Neural progenitor cell (in vitro differentiated cells): ENCODE results near the gene DEPP1. TPM values are rescaled to one million over a fixed set of nuclear protein-coding genes. Genes with fewer than 3 reads are reported as not detected.

Source experiments
- DNase-seq: peaks from one replicate; pipeline ENCODE4 v3.0.0-alpha.2; 2016; ENCODE audit warnings: low spot score
- H2AFZ ChIP-seq: fragments of 200-600 bp; sonication (generic); replicated peaks from 2 replicates; pipeline ENCODE4 v1.6.1; 2016; ENCODE audit warnings: antibody characterized with exemption
- H3F3A ChIP-seq: fragments of 200-600 bp; sonication (generic); 2 replicates; pipeline ENCODE4 v1.6.1; 2016; ENCODE audit warnings: antibody characterized with exemption, low read depth
- H3K27ac ChIP-seq: fragments of 200-600 bp; sonication (generic); 2 replicates; pipeline ENCODE4 v1.5.1; 2016; ENCODE audit warnings: mild to moderate bottlenecking
- H3K27me3 ChIP-seq: fragments of 200-600 bp; sonication (generic); 2 replicates; pipeline ENCODE4 v1.6.1; 2016; ENCODE audit warnings: mild to moderate bottlenecking, moderate library complexity
- H3K36me3 ChIP-seq: fragments of 200-600 bp; sonication (generic); 2 replicates; pipeline ENCODE4 v1.5.1; 2016
- H3K4me1 ChIP-seq: fragments of 200-600 bp; sonication (generic); 2 replicates; pipeline ENCODE4 v1.6.1; 2016; ENCODE audit warnings: mixed run types
- H3K4me2 ChIP-seq: fragments of 200-600 bp; sonication (generic); 2 replicates; pipeline ENCODE4 v1.6.1; 2016
- H3K4me3 ChIP-seq: fragments of 200-600 bp; sonication (generic); 2 replicates; pipeline ENCODE4 v1.5.1; 2016
- H3K79me2 ChIP-seq: fragments of 200-600 bp; sonication (generic); 2 replicates; pipeline ENCODE4 v1.6.1; 2016; ENCODE audit warnings: low read depth
- H3K9ac ChIP-seq: fragments of 200-600 bp; sonication (generic); 2 replicates; pipeline ENCODE4 v1.6.1; 2016
- H3K9me3 ChIP-seq: fragments of 200-600 bp; sonication (generic); 2 replicates; pipeline ENCODE4 v1.5.1; 2016; ENCODE audit warnings: low read depth
- H4K20me1 ChIP-seq: fragments of 200-600 bp; sonication (generic); 2 replicates; pipeline ENCODE4 v1.6.1; 2016; ENCODE audit warnings: low read depth
- H3K27ac Mint-ChIP-seq: 3 replicates; pipeline ENCODE4 v1.8.0; 2021; ENCODE audit warnings: mixed read lengths
- H3K27me3 Mint-ChIP-seq: 2 replicates; pipeline ENCODE4 v1.8.0; 2022; ENCODE audit warnings: low read depth, mild to moderate bottlenecking, inconsistent platforms, moderate library complexity, mixed read lengths; ENCODE audit not compliant: insufficient read depth
- H3K36me3 Mint-ChIP-seq: 3 replicates; pipeline ENCODE4 v1.8.0; 2021; ENCODE audit warnings: mixed read lengths
- H3K4me1 Mint-ChIP-seq: 3 replicates; pipeline ENCODE4 v1.8.0; 2021; ENCODE audit warnings: mixed read lengths
- H3K4me3 Mint-ChIP-seq: 3 replicates; pipeline ENCODE4 v1.8.0; 2021; ENCODE audit warnings: mild to moderate bottlenecking, moderate library complexity, mixed read lengths
- H3K9me3 Mint-ChIP-seq: 3 replicates; pipeline ENCODE4 v1.8.0; 2020; ENCODE audit warnings: mixed read lengths
- CTCF ChIP-seq: fragments of 200-600 bp; sonication (generic); IDR thresholded peaks from 2 replicates; pipeline ENCODE4 v1.5.1; 2017; ENCODE audit warnings: antibody characterized with exemption, mild to moderate bottlenecking
- EZH2 ChIP-seq: fragments of 200-600 bp; sonication (generic); IDR thresholded peaks from 2 replicates; pipeline ENCODE4 v1.6.1; 2017; ENCODE audit warnings: antibody characterized with exemption, mild to moderate bottlenecking, moderate library complexity
- EZH2phosphoT487 ChIP-seq: fragments of 200-600 bp; sonication (generic); IDR thresholded peaks from 2 replicates; pipeline ENCODE4 v1.6.1; 2017; ENCODE audit warnings: antibody characterized with exemption
- total RNA-seq: library from RNA; depleted of rRNA; stranded (reverse); fragments of >200 nt; gene quantifications from 2 replicates; pipeline ENCODE4 v1.2.3, GENCODE V29; 2015; ENCODE audit warnings: low replicate concordance

Gene DEPP1
- total RNA-seq, 1 donor from 2014 or later = not detected

- Histone ChIP-seq H3K36me3 (no peaks in the 10 kb centered on the region), H3K9ac (no peak overlapping the region), H4K20me1 (no peaks in the 10 kb centered on the region), H3K79me2 (no peaks in the 10 kb centered on the region), H3K4me1 (no peaks in the 10 kb centered on the region), H3K9me3 (no peaks in the 10 kb centered on the region), H3K4me2 (no peak overlapping the region), H2AFZ (no peak overlapping the region), H3K4me3 (no peak overlapping the region), H3K27me3 (no peaks in the 10 kb centered on the region), H3K27ac (no peak overlapping the region), H3F3A (no peaks in the 10 kb centered on the region)
- Mint-ChIP-seq H3K9me3 (peaks cover 3% of the 10 kb centered on the region), H3K36me3 (no peaks in the 10 kb centered on the region), H3K4me3 (no peak overlapping the region), H3K27ac (no peak overlapping the region), H3K27me3 (peaks cover 5% of the 10 kb centered on the region), H3K4me1 (no peaks in the 10 kb centered on the region)
- TF ChIP-seq CTCF = no peak
- TF ChIP-seq EZH2 = no peak
- no peak for TF ChIP-seq EZH2phosphoT487
- no peak for DNase-seq
Measured at GRCh38 chr10:44935966-44936295, 42.7 kb downstream of the DEPP1 start.

GRCh38 chr10:44935201-44935965, 43.2 kb downstream of the DEPP1 start:
- no peak for DNase-seq
- Histone ChIP-seq H3K9me3 (no peaks in the 10 kb centered on the region), H3K9ac (no peak overlapping the region), H3K79me2 (no peaks in the 10 kb centered on the region), H4K20me1 (no peaks in the 10 kb centered on the region), H3K4me1 (no peaks in the 10 kb centered on the region), H3K27me3 (no peaks in the 10 kb centered on the region), H3K4me3 (no peak overlapping the region), H2AFZ (no peak overlapping the region), H3F3A (no peaks in the 10 kb centered on the region), H3K36me3 (no peaks in the 10 kb centered on the region), H3K27ac (no peak overlapping the region), H3K4me2 (no peak overlapping the region)
- TF ChIP-seq EZH2phosphoT487 (no peak), EZH2 (no peak), CTCF (no peak)
- no peak overlapping the region for H3K27ac Mint-ChIP-seq
- no peaks in the 10 kb centered on the region for H3K36me3 Mint-ChIP-seq
- peaks cover 3% of the 10 kb centered on the region for H3K9me3 Mint-ChIP-seq
- no peak overlapping the region for H3K4me3 Mint-ChIP-seq
- peaks cover 7% of the 10 kb centered on the region for H3K27me3 Mint-ChIP-seq
- H3K4me1 Mint-ChIP-seq = no peaks in the 10 kb centered on the region

GRCh38 chr10:44934416-44935200, 44.0 kb downstream of the DEPP1 start:
- H3K27ac ChIP-seq = no peak overlapping the region
- H3K36me3 Mint-ChIP-seq = no peaks in the 10 kb centered on the region
- no peak overlapping the region for H3K9ac ChIP-seq
- TF ChIP-seq EZH2 (no peak), CTCF (no peak), EZH2phosphoT487 (no peak)
- H3K36me3 ChIP-seq = no peaks in the 10 kb centered on the region
- H3K27me3 ChIP-seq = no peaks in the 10 kb centered on the region
- H3K4me1 ChIP-seq = no peaks in the 10 kb centered on the region
- no peak overlapping the region for H3K4me3 ChIP-seq
- H3F3A ChIP-seq = no peaks in the 10 kb centered on the region
- peaks cover 7% of the 10 kb centered on the region for H3K27me3 Mint-ChIP-seq
- no peak overlapping the region for H3K4me2 ChIP-seq
- DNase-seq = no peak
- no peaks in the 10 kb centered on the region for H3K9me3 ChIP-seq
- no peak overlapping the region for H3K27ac Mint-ChIP-seq
- no peak overlapping the region for H3K4me3 Mint-ChIP-seq
- no peaks in the 10 kb centered on the region for H3K79me2 ChIP-seq
- H2AFZ ChIP-seq = no peak overlapping the region
- H3K9me3 Mint-ChIP-seq = peaks cover 3% of the 10 kb centered on the region
- H4K20me1 ChIP-seq = no peaks in the 10 kb centered on the region
- no peaks in the 10 kb centered on the region for H3K4me1 Mint-ChIP-seq
